DOHH2 (cell line): ENCODE results near the gene KLHL6.

ENCODE experiments used
- H3F3A ChIP-seq: fragments of 200-600 bp; sonication (generic), shearing (Covaris generic); 2 replicates; pipeline ENCODE4 v1.6.0; 2016; ENCODE audit warnings: antibody characterized with exemption, mild to moderate bottlenecking; ENCODE audit not compliant: control insufficient read depth, insufficient read depth
- H3K27ac ChIP-seq: fragments of 200-600 bp; sonication (generic); 2 replicates; pipeline ENCODE4 v1.5.1; 2014; ENCODE audit warnings: low read depth, mild to moderate bottlenecking, low read length, moderate library complexity
- H3K27me3 ChIP-seq: fragments of 200-600 bp; sonication (generic); 2 replicates; pipeline ENCODE4 v1.6.1; 2014; ENCODE audit warnings: mild to moderate bottlenecking, low read length, mixed read lengths; ENCODE audit not compliant: control insufficient read depth
- H3K36me3 ChIP-seq: fragments of 200-600 bp; sonication (generic); 2 replicates; pipeline ENCODE4 v1.6.1; 2014; ENCODE audit warnings: mild to moderate bottlenecking, low read length, moderate library complexity, mixed read lengths; ENCODE audit not compliant: control insufficient read depth
- H3K4me1 ChIP-seq: fragments of 200-600 bp; sonication (generic); 2 replicates; pipeline ENCODE4 v1.6.1; 2014; ENCODE audit warnings: mild to moderate bottlenecking, low read length, mixed read lengths; ENCODE audit not compliant: control insufficient read depth
- H3K4me2 ChIP-seq: fragments of 200-600 bp; sonication (generic); 2 replicates; pipeline ENCODE4 v1.6.0; 2014; ENCODE audit warnings: mild to moderate bottlenecking, low read length, moderate library complexity
- H3K4me3 ChIP-seq: fragments of 200-600 bp; sonication (generic); 2 replicates; pipeline ENCODE4 v1.5.1; 2014; ENCODE audit warnings: mild to moderate bottlenecking, low read length, mixed read lengths
- H3K79me2 ChIP-seq: fragments of 200-600 bp; sonication (generic); 2 replicates; pipeline ENCODE4 v1.6.1; 2014; ENCODE audit warnings: mild to moderate bottlenecking, low read length, mixed read lengths; ENCODE audit not compliant: control insufficient read depth
- H3K9me2 ChIP-seq: fragments of 200-600 bp; sonication (generic); replicated peaks from 2 replicates; pipeline ENCODE4 v1.6.1; 2014; ENCODE audit warnings: mild to moderate bottlenecking, low read length, mixed read lengths; ENCODE audit not compliant: control insufficient read depth
- H3K9me3 ChIP-seq: fragments of 200-600 bp; sonication (generic); 2 replicates; pipeline ENCODE4 v1.6.1; 2014; ENCODE audit warnings: antibody characterized with exemption, low read length, mixed read lengths; ENCODE audit not compliant: control insufficient read depth, insufficient read depth
- H4K20me1 ChIP-seq: fragments of 200-600 bp; sonication (generic); 2 replicates; pipeline ENCODE4 v1.6.0; 2014; ENCODE audit warnings: low read depth, mild to moderate bottlenecking, antibody characterized with exemption, low read length, moderate library complexity; ENCODE audit not compliant: control insufficient read depth, insufficient read depth
- CTCF ChIP-seq: fragments of 200-600 bp; sonication (generic); IDR thresholded peaks from one replicate; pipeline ENCODE4 v1.5.1; 2014; ENCODE audit warnings: antibody characterized with exemption, mild to moderate bottlenecking, low read depth, low read length; ENCODE audit not compliant: poor library complexity, severe bottlenecking
- EZH2phosphoT487 ChIP-seq: fragments of 200-600 bp; sonication (generic); IDR thresholded peaks from 2 replicates; pipeline ENCODE4 v1.6.1; 2017; ENCODE audit warnings: borderline replicate concordance, mild to moderate bottlenecking, antibody characterized with exemption, low read length, moderate library complexity, mixed read lengths

The KLHL6 gene

GRCh38 chr3:183438735-183439134, 116.8 kb downstream of the KLHL6 start:
- no peaks in the 10 kb centered on the region for H3F3A ChIP-seq
- no peak overlapping the region for H3K4me3 ChIP-seq
- no peak overlapping the region for H3K4me2 ChIP-seq
- H4K20me1 ChIP-seq = no peaks in the 10 kb centered on the region
- H3K27ac ChIP-seq = no peak overlapping the region
- TF ChIP-seq EZH2phosphoT487 (no peak), CTCF (no peak)
- H3K79me2 ChIP-seq = no peaks in the 10 kb centered on the region
- no peaks in the 10 kb centered on the region for H3K36me3 ChIP-seq
- H3K4me1 ChIP-seq = peaks cover 11% of the 10 kb centered on the region
- H3K9me3 ChIP-seq = peaks cover 14% of the 10 kb centered on the region
- H3K9me2 ChIP-seq = no peaks in the 10 kb centered on the region
- no peaks in the 10 kb centered on the region for H3K27me3 ChIP-seq

DNA sequence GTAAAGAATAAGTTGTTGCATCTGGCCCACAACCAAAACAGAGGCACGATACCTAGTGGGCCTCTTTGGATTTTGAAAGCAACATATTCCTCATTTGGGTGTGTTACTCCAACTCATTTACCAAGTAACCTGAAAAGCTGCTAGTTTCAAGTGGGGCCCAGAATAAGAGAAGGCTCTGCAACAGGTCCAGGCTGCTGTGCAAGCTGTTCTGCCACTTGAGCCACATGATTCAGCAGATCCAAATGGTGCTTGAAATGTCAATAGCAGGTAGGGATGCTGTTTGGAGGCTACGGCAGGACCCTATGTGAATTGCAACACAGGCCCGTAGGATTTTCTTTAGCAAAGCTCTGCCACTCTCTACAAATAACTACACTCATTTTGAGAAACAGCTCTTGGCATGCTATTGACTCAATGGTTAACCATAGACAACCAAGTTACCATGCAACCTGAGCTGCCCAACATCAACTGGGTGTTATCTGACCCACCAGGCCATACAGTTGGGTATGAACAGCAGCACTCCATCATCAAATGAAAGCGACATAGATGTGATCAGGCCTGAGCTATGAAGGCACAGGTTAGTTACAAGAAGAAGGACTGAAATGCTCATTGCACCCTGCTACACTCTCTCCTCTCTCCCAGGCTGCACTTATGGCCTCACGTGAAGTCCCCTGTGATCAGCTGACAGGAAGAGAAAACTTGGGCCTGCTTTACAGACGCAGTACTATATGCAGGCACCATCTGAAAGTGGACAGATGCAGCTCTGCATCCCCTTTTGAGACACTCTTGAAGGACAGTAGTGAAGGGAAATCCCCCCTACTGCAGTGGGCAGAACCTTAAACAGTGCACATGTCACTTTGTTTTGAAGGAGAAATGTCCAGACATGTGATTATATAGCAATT, 117.6 kb downstream of the KLHL6 start:
- Histone ChIP-seq H3K9me3 (peaks cover 6% of the 10 kb centered on the region), H3K4me3 (no peak overlapping the region), H3K4me1 (peaks cover 11% of the 10 kb centered on the region), H3K9me2 (no peaks in the 10 kb centered on the region), H3F3A (no peaks in the 10 kb centered on the region), H3K36me3 (no peaks in the 10 kb centered on the region), H3K27ac (no peak overlapping the region), H3K27me3 (peaks cover 2% of the 10 kb centered on the region), H4K20me1 (no peaks in the 10 kb centered on the region), H3K4me2 (no peak overlapping the region), H3K79me2 (no peaks in the 10 kb centered on the region)
- TF ChIP-seq EZH2phosphoT487 = no peak
- TF ChIP-seq CTCF = no peak
